RWPE2 (cell line): ENCODE measurements around the gene IGSF1.

Experiments used
- ATAC-seq: fragments of 200-7000 bp; cut with Tn5 transposase; 3 replicates; pipeline ENCODE4 v1.9.1; 2021; ENCODE audit warnings: low read depth
- DNase-seq: peaks from one replicate; pipeline ENCODE4 v3.0.0-alpha.2; 2020; ENCODE audit warnings: low spot score
- H3K27ac ChIP-seq: fragments of 450-650 bp; 2 replicates; pipeline ENCODE4 v1.5.1; 2017; ENCODE audit warnings: mild to moderate bottlenecking; ENCODE audit not compliant: poor library complexity, severe bottlenecking
- H3K27me3 ChIP-seq: fragments of 250-450 bp; sonication (Bioruptor Pico); 2 replicates; pipeline ENCODE4 v1.5.1; 2021; ENCODE audit warnings: mild to moderate bottlenecking, moderate library complexity; ENCODE audit not compliant: insufficient read depth, poor library complexity, severe bottlenecking
- H3K36me3 ChIP-seq: fragments of 250-450 bp; sonication (Bioruptor Pico); 2 replicates; pipeline ENCODE4 v1.5.1; 2020; ENCODE audit warnings: low read depth, mild to moderate bottlenecking, moderate library complexity
- H3K4me1 ChIP-seq: fragments of 250-450 bp; sonication (Bioruptor Pico); 2 replicates; pipeline ENCODE4 v1.5.1; 2021; ENCODE audit warnings: mild to moderate bottlenecking, moderate library complexity; ENCODE audit not compliant: insufficient read depth, poor library complexity, severe bottlenecking
- H3K4me3 ChIP-seq: fragments of 250-450 bp; sonication (Bioruptor Pico); 2 replicates; pipeline ENCODE4 v1.5.1; 2021; ENCODE audit warnings: mild to moderate bottlenecking, moderate library complexity; ENCODE audit not compliant: severe bottlenecking
- H3K9me3 ChIP-seq: fragments of 250-450 bp; sonication (Bioruptor Pico); 2 replicates; pipeline ENCODE4 v1.5.1; 2021; ENCODE audit warnings: mild to moderate bottlenecking, moderate library complexity; ENCODE audit not compliant: severe bottlenecking
- CTCF ChIP-seq: fragments of 450-650 bp; IDR thresholded peaks from one replicate; pipeline ENCODE4 v1.5.1; 2017; ENCODE audit warnings: mild to moderate bottlenecking, moderate library complexity; ENCODE audit not compliant: poor library complexity, severe bottlenecking

Gene IGSF1

DNA sequence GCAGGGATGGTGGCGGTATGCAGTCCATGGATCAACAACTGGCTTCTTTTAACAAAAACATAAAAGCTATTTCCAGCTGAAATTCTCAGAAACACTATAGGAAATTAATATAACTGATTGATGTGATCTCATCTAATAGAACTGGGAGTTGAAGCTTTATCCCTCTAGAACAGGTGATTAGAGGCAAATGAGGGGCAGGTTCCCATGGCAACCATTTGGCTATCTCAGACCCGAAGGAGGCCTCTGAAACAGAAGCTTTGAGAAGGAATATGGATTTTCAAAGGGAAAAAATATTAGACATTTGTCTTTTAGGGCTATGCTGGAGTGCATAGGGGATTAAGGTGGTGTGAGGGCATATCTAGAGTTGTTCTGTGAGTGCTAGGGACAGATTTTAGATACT, 50.0 kb downstream of the IGSF1 start:
- no peak for TF ChIP-seq CTCF
- no peak overlapping the region for H3K4me3 ChIP-seq
- no peaks in the 10 kb centered on the region for H3K4me1 ChIP-seq
- no peaks in the 10 kb centered on the region for H3K9me3 ChIP-seq
- no peaks in the 10 kb centered on the region for H3K36me3 ChIP-seq
- no peak for DNase-seq
- ATAC-seq: no peak
- no peak overlapping the region for H3K27ac ChIP-seq
- H3K27me3 ChIP-seq: no peaks in the 10 kb centered on the region

GRCh38 chrX:131237363-131237762, 51.7 kb downstream of the IGSF1 start:
- no peaks in the 10 kb centered on the region for H3K36me3 ChIP-seq
- H3K27ac ChIP-seq: no peak overlapping the region
- H3K4me3 ChIP-seq: no peak overlapping the region
- H3K9me3 ChIP-seq: no peaks in the 10 kb centered on the region
- ATAC-seq (no peak), DNase-seq (no peak)
- TF ChIP-seq CTCF: no peak
- H3K27me3 ChIP-seq: no peaks in the 10 kb centered on the region
- no peaks in the 10 kb centered on the region for H3K4me1 ChIP-seq

- H3K4me3 ChIP-seq: no peak overlapping the region
- H3K27me3 ChIP-seq: no peaks in the 10 kb centered on the region
These were observed 53.1 kb downstream of the IGSF1 start for GRCh38 chrX:131235768-131236545.

GRCh38 chrX:131227608-131228007, 61.5 kb downstream of the IGSF1 start:
- H3K4me3 ChIP-seq: no peak overlapping the region
- no peak for TF ChIP-seq CTCF
- no peak for DNase-seq
- no peaks in the 10 kb centered on the region for H3K27me3 ChIP-seq
- H3K4me1 ChIP-seq: no peaks in the 10 kb centered on the region
- no peaks in the 10 kb centered on the region for H3K9me3 ChIP-seq
- no peaks in the 10 kb centered on the region for H3K36me3 ChIP-seq
- H3K27ac ChIP-seq: no peak overlapping the region
- ATAC-seq: no peak

More at GRCh38 chrX:131235768-131236545, 53.1 kb downstream of the IGSF1 start:
- no peak overlapping the region for H3K27ac ChIP-seq
- DNase-seq: no peak
- no peaks in the 10 kb centered on the region for H3K36me3 ChIP-seq
- H3K4me1 ChIP-seq: no peaks in the 10 kb centered on the region
- no peak for ATAC-seq
- no peak for TF ChIP-seq CTCF
- no peaks in the 10 kb centered on the region for H3K9me3 ChIP-seq

DNA sequence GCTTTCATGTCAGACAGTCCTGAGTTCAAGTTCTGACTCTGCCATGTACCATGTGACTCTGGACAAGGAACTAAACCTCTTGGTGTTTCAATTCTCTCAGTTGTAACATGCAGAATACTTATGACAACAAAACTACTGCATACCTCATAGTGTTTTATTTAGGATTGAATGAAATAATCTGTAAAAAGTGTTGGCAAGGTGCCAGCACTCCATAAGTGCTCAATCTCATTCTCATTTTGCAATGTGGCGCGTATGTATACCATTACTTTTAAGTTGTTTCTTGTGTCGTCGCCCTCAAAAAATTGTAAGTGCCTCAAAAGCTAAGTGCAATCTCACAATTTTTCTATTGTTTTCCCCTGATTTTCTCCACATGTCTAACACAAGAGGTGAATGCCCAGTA, 62.5 kb downstream of the IGSF1 start:
- DNase-seq: no peak
- Histone ChIP-seq H3K4me1 (no peaks in the 10 kb centered on the region), H3K9me3 (no peaks in the 10 kb centered on the region), H3K27ac (no peak overlapping the region), H3K27me3 (no peaks in the 10 kb centered on the region), H3K36me3 (no peaks in the 10 kb centered on the region), H3K4me3 (no peak overlapping the region)
- ATAC-seq: no peak
- TF ChIP-seq CTCF: no peak
